Liver (tissue), 9 donors: ENCODE data around the gene PDE6B. TPM values are rescaled to one million over a fixed set of nuclear protein-coding genes. Genes with fewer than 3 reads are reported as not detected.

Source experiments
- DNase-seq: peaks from one replicate; pipeline ENCODE4 v3.0.0-alpha.2; 2017; ENCODE audit warnings: low spot score
- H3K27ac ChIP-seq, 2 donors: one replicate each; pipeline ENCODE4 v1.7.0; 2013; ENCODE audit warnings: inconsistent platforms in 2 of 2, low read length in 2 of 2, control low read depth in 1 of 2, low read depth in 1 of 2, mild to moderate bottlenecking in 1 of 2
- H3K27me3 ChIP-seq, 4 donors: one replicate each; pipeline versions ENCODE4 v1.6.1 to v1.7.0; 2013; ENCODE audit warnings: low read length in 3 of 4, inconsistent platforms in 1 of 4, mild to moderate bottlenecking in 1 of 4, moderate library complexity in 1 of 4; ENCODE audit not compliant: control insufficient read depth in 4 of 4, insufficient read depth in 4 of 4
- H3K36me3 ChIP-seq, 4 donors: one replicate each; pipeline versions ENCODE4 v1.6.1 to v1.7.0; 2013; ENCODE audit warnings: low read length in 3 of 4, mild to moderate bottlenecking in 3 of 4, low read depth in 1 of 4, moderate library complexity in 1 of 4; ENCODE audit not compliant: control insufficient read depth in 4 of 4, insufficient read depth in 3 of 4
- H3K4me1 ChIP-seq, 4 donors: one replicate each; pipeline versions ENCODE4 v1.6.1 to v1.7.0; 2013; ENCODE audit warnings: low read length in 3 of 4, mild to moderate bottlenecking in 3 of 4, moderate library complexity in 1 of 4; ENCODE audit not compliant: control insufficient read depth in 4 of 4, insufficient read depth in 4 of 4
- H3K4me3 ChIP-seq, 3 donors: one replicate each; pipeline versions ENCODE4 v1.6.1 to v1.7.0; 2013; ENCODE audit warnings: low read length in 3 of 3, control low read depth in 1 of 3, low read depth in 1 of 3, mild to moderate bottlenecking in 1 of 3
- H3K9ac ChIP-seq, 2 donors: one replicate each; pipeline ENCODE4 v1.7.0; 2013; ENCODE audit warnings: low read length in 2 of 2, mild to moderate bottlenecking in 2 of 2, moderate library complexity in 2 of 2, control low read depth in 1 of 2, low read depth in 1 of 2
- H3K9me3 ChIP-seq, 4 donors: one replicate each; pipeline versions ENCODE4 v1.6.1 to v1.7.0; 2013; ENCODE audit warnings: low read length in 3 of 4; ENCODE audit not compliant: control insufficient read depth in 4 of 4
- ATF3 ChIP-seq: IDR thresholded peaks from 2 replicates; pipeline ENCODE4 v1.6.1; 2016; ENCODE audit warnings: antibody characterized with exemption
- FOXA1 ChIP-seq: IDR thresholded peaks from 2 replicates; pipeline ENCODE4 v1.6.1; 2016; ENCODE audit warnings: antibody characterized with exemption
- FOXA2 ChIP-seq: IDR thresholded peaks from 2 replicates; pipeline ENCODE4 v1.6.1; 2016; ENCODE audit warnings: antibody characterized with exemption
- GABPA ChIP-seq, 2 donors: IDR thresholded peaks in 1 of 2; conservative IDR thresholded peaks in 1 of 2; 2 replicates each; pipeline ENCODE4 v1.6.1; 2016; ENCODE audit warnings: antibody characterized with exemption in 2 of 2, mild to moderate bottlenecking in 1 of 2, moderate library complexity in 1 of 2
- HNF4A ChIP-seq, 2 donors: conservative IDR thresholded peaks; 2 replicates each; pipeline ENCODE4 v1.6.1; 2016; ENCODE audit warnings: antibody characterized with exemption in 2 of 2, mild to moderate bottlenecking in 2 of 2
- HNF4G ChIP-seq: IDR thresholded peaks from 2 replicates; pipeline ENCODE4 v1.6.1; 2016; ENCODE audit warnings: antibody characterized with exemption
- JUND ChIP-seq, 2 donors: IDR thresholded peaks; 2 replicates each; pipeline ENCODE4 v1.6.1; 2016; ENCODE audit warnings: antibody characterized with exemption in 2 of 2
- MAX ChIP-seq: IDR thresholded peaks from 2 replicates; pipeline ENCODE4 v1.6.1; 2016; ENCODE audit warnings: antibody characterized with exemption
- NR2F2 ChIP-seq: IDR thresholded peaks from 2 replicates; pipeline ENCODE4 v1.6.1; 2016; ENCODE audit warnings: antibody characterized with exemption
- RAD21 ChIP-seq, 2 donors: IDR thresholded peaks; 2 replicates each; pipeline ENCODE4 v1.6.1; 2016; ENCODE audit warnings: antibody characterized with exemption in 2 of 2, mild to moderate bottlenecking in 2 of 2
- REST ChIP-seq: IDR thresholded peaks from 2 replicates; pipeline ENCODE4 v1.6.1; 2016; ENCODE audit warnings: antibody characterized with exemption, mild to moderate bottlenecking
- SP1 ChIP-seq: IDR thresholded peaks from 2 replicates; pipeline ENCODE4 v1.6.1; 2018; ENCODE audit warnings: antibody characterized with exemption, mild to moderate bottlenecking
- TAF1 ChIP-seq: conservative IDR thresholded peaks from 2 replicates; pipeline ENCODE4 v1.6.1; 2016; ENCODE audit warnings: antibody characterized with exemption, mild to moderate bottlenecking
- YY1 ChIP-seq: IDR thresholded peaks from 2 replicates; pipeline ENCODE4 v1.6.1; 2016; ENCODE audit warnings: antibody characterized with exemption, mild to moderate bottlenecking
- ZBTB33 ChIP-seq: IDR thresholded peaks from 2 replicates; pipeline ENCODE4 v1.6.1; 2016; ENCODE audit warnings: antibody characterized with exemption
- WGBS: extraction: QIAGEN DNeasy Blood & Tissue Kit; methylation state at CpG from one replicate; pipeline ENCODE4 v1.1.7; 2013; 5-methylcytosine and 5-hydroxymethylcytosine counted together
- polyA plus RNA-seq, 2 donors: library from polyadenylated mRNA; stranded (reverse) in 1 of 2; unstranded in 1 of 2; fragments of 200-250 nt in 1 of 2; fragments of >200 nt in 1 of 2; fragmentation: Nextera tagmentation in 1 of 2; extraction: Ambion mirVana in 1 of 2; gene quantifications; one replicate each; pipeline versions ENCODE4 v1.2.1 to v1.2.3, GENCODE V29; 2013 to 2015
- total RNA-seq, 2 donors: library from RNA; depleted of rRNA; stranded (reverse); fragments of >200 nt; gene quantifications; one replicate each; pipeline ENCODE4 v1.2.3, GENCODE V29; 2014
- donor health status: healthy.
- donor health status: healthy.
- donor health status: healthy.
- donor health status: healthy.
- donor health status: healthy.

Gene PDE6B
- total and polyA plus RNA-seq, 4 donors = 0.28 to 7.3 (median 0.49) TPM

- Histone ChIP-seq H3K27me3 (no peaks in the 10 kb centered on the region), H3K4me1 (no peaks in the 10 kb centered on the region), H3K4me3 (no peak overlapping the region), H3K36me3 (no peaks in the 10 kb centered on the region), H3K27ac (no peak overlapping the region), H3K9ac (no peak overlapping the region), H3K9me3 (no peaks in the 10 kb centered on the region)
- 96% methylated on average over 24 of the region's 24 CpGs for WGBS
- DNase-seq = no peak
- TF ChIP-seq ATF3 (no peak), HNF4G (no peak), FOXA2 (no peak), TAF1 (no peak), ZBTB33 (no peak), RAD21 (IDR thresholded peaks at IDR 0.05) (no peak)
These were observed 39.4 kb downstream of the PDE6B start for GRCh38 chr4:664713-665231.

GRCh38 chr4:665381-665750 is 40.0 kb downstream of the PDE6B start:
- Histone ChIP-seq H3K27ac (no peak overlapping the region), H3K9me3 (no peaks in the 10 kb centered on the region), H3K27me3 (no peaks in the 10 kb centered on the region), H3K4me3 (no peak overlapping the region), H3K9ac (no peak overlapping the region), H3K36me3 (peaks cover 0 to under 1% (median 0%) of the 10 kb centered on the region in 4 donors), H3K4me1 (no peaks in the 10 kb centered on the region)
- no peak for TF ChIP-seq REST
- no peak for TF ChIP-seq TAF1
- TF ChIP-seq FOXA2 = no peak
- TF ChIP-seq YY1 = no peak
- TF ChIP-seq SP1 = no peak
- no peak for TF ChIP-seq GABPA (IDR thresholded peaks at IDR 0.05 in 1 of 2, conservative IDR thresholded peaks at IDR 0.05 in 1 of 2)
- TF ChIP-seq MAX = no peak
- TF ChIP-seq NR2F2 = no peak
- no peak for TF ChIP-seq ATF3
- no peak for TF ChIP-seq ZBTB33
- no peak for TF ChIP-seq JUND (IDR thresholded peaks at IDR 0.05)
- no peak for TF ChIP-seq HNF4A (conservative IDR thresholded peaks at IDR 0.05)
- no peak for TF ChIP-seq FOXA1
- no peak for DNase-seq
- 90% methylated on average over 12 of the region's 12 CpGs for WGBS
